Germinal center (tissue), 1 donor: ENCODE measurements around the gene RLN3.
A peak's percentile ranks its signal among the peaks of the same experiment; 100 is the strongest.
"Not testable (repeated sequence)": the region's sequence is repeated elsewhere in the genome, so short reads cannot be mapped to it uniquely, and the experiment has no call there.

Source experiments
- DNase-seq: peaks from one replicate; pipeline ENCODE4 v3.0.0; 2012; ENCODE audit warnings: mixed read lengths, low spot score

RLN3 gene

DNA sequence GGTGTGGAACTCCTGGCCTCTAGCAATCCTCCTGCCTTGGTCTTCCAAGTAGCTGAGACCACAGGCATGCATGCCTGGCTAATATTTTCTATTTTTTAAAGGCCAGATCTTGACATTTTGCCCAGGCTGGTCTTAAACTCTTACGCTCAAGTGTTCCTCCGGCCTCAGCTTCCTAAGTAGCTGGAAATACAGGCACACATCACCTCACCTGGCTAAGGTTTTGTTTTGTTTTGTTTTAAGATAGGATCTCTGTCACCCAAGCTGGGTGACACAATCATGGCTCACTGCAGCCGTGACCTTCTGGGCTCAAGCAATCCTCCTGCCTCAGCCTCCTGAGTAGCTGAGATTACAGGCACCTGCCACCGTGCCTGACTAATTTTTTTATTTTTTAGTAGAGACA lies 5.5 kb upstream of the RLN3 start:
- DNase-seq = no peak

DNA sequence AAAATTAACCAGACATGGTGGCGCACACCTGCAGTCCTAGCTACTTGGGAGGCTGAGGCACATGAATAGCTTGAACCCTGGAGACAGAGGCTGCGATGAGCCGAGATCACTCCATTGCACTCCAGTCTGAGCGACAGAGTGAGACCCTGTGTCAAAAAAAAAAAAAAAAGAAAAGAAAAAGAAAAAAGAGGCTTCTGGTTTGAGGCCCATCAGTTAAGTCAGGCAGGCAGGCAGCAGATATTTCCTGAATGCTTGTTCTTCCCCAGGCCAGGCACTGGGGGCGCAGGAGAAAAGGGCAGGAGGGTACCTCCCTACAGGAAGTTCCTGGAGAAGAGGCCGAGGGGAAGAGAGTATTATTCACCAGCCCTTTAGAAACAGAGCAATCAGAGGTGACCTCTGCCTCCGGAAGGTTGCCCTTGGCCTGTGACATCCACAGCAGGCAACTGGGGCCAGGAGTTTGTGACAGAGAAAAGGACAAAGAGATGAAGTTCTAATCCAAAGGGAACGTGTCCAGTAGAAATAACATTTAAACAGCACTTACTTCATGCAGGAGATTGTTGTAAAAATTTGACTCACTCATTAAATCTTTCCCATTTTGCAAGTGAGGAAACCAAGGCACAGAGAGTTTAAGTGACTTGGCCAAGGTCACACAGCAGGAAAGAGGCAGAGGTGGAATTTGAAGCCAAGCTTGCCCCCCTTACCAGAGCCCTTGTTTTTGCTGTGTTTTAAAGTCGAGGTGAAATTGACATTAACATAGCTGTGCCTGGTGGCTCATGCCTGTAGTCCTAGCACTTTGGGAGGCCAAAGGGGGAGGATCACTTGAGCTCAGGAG lies 4.3 kb upstream of the RLN3 start:
- DNase-seq = no peak

DNA sequence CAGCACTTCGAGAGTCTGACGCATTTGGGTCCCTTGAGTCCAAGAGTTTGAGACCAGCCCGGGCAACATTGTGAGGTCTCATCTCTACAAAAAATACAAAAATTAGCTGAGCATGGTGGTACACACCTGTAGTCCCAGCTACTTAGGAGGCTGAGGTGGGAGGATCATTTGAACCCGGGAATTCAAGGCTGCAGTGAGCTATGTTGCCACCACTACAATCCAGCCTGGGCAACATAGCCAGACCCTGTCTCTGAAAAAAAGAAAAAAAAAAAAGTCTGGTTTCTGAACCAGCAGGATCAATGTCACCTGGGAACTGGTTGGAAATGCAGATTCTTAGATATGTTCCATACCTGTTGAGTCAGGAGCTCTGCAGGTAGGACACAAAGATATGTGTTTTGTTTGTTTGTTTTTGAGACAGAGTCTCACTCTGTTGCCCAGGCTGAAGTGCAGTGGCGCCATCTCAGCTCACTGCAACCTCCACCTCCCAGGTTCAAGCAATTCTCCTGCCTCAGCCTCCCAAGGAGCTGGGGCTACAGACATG lies 1.2 kb upstream of the RLN3 start:
- DNase-seq = not testable (repeated sequence)

DNA sequence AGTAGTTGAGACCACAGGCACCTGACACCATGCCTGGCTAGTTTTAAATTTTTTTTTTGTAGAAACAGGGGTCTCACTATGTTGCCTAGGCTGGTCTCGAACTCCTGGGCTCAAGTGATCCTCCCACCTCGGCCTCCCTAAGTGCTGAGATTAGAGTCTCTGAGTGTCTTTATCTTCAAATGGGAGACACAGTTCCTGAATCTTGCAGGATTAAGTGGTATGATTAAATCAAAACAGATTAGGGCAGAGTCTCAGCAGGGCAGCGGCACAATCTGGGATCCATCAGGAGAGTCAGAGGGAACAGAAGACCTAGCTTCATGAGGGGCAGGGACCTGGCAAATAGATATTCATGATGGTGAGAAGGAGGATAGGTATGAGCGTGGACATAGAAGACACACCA lies 953 bp downstream of the RLN3 start:
- no peak for DNase-seq

DNA sequence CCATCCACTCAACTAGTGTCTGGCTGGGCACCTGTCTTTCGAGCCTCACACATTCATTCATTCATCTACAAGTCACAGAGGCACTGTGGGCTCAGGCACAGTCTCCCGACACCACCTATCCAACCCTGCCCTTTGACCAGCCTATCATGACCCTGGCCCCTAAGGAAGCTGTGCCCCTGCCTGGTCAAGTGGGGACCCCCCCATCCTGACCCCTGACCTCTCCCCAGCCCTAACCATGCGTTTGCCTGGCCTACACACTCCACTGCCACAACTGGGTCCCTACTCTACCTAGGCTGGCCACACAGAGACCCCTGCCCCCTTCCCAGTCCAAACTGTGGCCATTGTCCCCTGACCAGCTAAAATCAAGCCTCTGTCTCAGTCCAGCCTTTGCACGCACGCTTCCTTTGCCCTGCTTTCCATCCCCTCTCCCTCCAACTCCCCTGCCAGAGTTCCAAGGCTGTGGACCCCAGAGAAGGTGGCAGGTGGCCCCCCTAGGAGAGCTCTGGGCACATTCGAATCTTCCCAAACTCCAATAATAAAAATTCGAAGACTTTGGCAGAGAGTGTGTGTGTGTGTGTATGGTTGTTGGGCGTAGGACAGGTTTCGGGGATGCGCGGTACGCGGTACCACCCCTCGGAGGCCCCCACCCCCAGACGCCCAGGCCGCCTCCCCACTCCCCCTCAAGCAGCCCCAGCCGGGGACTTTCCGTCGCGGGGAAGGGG lies 3.2 kb downstream of the RLN3 start:
- DNase-seq = no peak

DNA sequence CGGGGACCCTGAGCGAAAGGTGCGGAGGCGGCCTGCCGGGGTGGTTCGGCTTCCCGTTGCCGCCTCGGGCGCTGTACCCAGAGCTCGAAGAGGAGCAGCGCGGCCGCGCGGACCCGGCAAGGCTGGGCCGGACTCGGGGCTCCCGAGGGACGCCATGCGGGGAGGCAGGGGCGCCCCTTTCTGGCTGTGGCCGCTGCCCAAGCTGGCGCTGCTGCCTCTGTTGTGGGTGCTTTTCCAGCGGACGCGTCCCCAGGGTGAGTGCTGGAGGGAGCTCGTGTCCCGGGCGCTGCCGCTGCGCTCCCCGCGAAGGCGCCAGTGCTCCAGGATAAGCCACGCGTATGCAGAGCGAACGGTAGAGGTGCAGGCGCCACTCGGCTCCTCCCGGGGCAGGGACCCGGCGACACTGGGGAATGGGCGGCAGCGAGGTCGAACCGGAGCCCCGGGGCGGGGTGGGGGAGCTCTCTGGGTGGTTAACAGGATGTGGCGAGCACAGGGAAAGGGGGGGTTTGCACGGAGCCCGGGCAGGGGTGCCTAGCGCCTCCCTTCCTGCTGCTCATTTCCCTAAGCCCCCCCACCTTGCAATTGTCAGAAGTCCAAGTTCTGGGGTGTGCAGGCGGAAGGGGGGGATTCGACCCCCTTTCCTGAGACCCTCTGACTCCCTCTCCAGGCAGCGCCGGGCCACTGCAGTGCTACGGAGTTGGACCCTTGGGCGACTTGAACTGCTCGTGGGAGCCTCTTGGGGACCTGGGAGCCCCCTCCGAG lies 4.0 kb downstream of the RLN3 start, which contains the start of gene IL27RA:
Gene IL27RA (plus strand): TSS at position 44 of the 762 bp plus-strand sequence. CDS start 111 bp downstream, at position 155.
- peak; percentile 60 for DNase-seq

DNA sequence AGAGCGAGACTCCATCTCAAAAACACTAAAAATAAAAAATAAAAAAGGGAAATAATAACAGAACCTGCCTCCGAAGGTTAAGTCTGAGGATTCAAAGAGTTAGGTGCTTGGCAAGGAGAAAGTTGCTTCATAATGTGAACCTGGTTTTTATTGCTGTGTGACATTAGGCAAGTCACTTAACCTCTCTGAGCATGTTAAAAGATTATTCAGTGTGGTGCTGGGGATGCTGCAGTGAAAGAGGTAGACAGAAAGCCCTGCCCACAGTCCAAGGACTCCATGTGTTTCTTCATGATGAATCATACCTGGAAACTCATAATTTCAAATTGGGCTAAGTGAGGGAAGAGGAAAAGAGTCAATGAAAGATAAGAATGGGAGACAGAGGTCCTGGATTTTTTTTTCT lies 6.0 kb downstream of the RLN3 start:
- DNase-seq = no peak

DNA sequence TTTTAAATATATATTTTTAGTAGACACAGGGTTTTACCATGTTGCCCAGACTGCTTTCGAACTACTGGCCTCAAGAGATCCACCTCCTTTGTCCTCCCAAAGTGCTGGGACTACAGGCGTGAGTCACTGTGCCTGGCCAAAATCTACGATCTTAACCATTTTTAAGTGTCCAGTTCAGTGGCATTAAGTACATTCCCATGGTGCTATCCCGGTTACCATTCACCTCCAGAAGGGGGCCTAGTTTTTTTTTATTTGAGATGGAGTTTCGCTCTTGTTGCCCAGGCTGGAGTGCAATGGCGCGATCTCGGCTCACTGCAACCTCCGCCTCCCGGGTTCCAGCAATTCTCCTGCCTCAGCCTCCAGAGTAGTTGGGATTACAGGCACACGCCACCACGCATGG lies 7.2 kb downstream of the RLN3 start:
- not testable (repeated sequence) for DNase-seq

DNA sequence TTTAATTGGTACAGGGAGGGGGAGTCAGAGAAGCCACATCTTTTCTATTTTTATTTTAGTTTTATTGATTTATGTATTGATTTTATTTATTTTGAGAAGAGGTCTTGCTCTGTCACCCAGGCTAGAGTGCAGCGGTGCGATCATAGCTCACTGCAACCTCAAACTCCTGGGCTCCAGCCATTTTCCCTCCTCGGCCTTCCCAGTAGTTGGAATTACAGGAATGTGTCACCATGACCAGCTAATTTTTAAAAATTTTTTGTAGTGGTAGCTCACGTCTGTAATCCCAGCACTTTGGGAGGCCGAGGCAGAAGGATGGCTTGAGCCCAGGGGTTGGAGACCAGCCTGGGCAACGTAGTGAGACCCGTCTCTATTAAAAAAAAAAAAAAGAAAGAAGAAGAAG lies 7.8 kb downstream of the RLN3 start:
- DNase-seq = no peak

DNA sequence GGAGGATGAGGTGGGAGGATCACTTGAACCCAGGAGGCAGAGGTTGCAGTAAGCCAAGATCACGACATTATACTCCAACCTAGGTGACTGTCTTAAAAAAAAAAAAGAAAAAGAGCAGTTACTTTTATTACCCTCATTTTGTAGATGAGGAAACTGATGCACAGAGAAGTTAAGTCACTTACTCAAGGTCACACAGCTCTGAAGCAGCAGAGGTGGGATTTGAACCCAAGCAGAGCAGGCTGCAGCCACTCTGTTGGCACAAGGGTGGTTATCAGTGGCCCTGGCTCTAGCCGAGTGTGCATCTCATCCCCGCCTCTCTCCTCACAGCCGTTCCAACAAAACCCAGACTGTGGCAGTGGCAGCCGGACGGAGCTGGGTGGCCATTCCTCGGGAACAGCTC lies 11.2 kb downstream of the RLN3 start:
- DNase-seq = no peak

DNA sequence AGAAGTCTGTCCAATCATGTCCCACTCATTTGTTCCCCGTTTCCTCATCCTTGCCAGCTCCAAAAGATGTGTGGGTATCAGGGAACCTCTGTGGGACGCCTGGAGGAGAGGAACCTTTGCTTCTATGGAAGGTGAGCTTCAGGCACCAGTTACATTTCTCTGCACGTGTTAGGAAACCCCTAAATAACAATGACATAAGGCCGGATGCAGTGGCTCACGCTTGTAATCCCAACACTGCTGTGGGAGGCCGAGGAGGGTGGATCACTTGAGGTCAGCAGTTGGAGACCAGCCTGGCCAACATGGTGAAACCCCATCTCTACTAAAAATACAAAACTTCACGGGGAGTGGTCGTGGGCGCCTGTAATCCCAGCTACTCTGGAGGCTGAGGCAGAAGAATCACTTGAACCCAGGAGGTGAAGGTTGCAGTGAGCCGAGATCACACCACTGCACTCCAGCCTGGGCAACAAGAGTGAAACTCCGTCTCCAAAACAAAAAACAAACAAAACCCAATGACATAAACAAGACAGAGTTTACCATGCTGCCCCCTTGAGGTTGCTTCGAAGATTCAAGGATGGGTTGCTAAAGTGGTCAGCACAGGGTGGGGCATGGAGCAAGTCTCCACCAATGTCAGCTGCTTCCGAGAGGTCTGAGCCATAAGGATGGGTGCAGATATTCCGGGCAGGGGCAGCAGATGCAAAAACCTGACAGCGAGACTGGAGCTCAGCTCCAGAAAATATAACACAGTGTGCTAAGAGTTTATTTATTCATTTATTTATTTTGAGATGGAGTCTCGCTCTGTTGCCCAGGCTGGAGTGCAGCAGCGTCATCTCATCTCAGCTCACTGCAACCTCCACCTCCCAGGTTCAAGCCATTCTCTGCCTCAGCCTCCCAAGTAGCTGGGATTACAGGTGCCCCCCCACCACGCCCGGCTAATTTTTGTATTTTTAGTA lies 15.0 kb downstream of the RLN3 start:
- peak; percentile 57 for DNase-seq

DNA sequence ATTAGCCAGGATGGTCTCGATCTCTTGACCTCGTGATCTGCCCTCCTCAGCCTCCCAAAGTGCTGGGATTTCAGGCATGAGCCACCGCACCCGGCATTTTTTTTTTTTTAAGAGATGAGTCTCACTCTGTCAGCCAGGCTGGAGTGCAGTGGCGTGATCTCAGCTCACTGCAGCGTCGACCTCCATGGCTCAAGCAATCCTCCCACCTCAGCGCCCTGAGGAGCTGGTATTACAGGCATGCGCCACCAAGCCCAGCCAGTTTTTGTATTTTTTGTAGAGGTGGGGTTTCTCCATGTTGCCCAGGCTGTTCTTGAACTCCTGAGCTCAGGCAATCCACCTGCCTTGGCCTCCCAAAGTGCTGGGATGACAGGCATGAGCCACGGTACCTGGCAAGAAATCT lies 19.9 kb downstream of the RLN3 start:
- not testable (repeated sequence) for DNase-seq

DNA sequence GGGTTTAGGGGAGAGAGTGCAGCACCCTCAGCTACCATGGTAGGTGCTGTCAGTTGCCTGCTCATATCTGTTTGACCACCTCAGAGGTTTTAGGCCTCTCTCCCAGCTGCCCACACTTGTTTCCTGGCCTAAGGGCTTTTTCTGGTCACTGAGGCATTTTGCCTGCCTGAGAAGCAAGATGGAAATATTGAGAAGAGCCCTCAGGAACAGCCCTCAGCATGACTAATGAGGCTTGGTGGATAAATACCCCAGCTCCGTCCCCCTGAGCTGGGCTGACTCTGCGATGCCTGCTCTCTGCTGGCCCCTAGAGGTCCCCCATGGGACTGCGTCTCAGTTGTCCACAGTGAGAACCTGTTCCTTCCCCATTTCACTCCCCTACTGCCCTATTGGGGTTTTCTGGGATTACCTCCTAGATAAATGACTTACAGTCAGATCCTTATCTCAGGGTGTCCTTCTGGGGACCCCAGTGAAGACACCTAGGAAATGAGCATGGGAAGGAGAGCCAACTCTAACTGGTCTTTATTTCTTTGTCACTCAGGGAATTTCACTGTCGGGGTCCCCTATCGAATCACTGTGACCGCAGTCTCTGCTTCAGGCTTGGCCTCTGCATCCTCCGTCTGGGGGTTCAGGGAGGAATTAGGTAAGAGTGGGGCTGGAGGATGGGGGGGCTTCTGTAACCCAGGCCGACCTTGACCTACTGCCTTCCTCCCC lies 20.6 kb downstream of the RLN3 start:
- DNase-seq = peak; percentile 79

DNA sequence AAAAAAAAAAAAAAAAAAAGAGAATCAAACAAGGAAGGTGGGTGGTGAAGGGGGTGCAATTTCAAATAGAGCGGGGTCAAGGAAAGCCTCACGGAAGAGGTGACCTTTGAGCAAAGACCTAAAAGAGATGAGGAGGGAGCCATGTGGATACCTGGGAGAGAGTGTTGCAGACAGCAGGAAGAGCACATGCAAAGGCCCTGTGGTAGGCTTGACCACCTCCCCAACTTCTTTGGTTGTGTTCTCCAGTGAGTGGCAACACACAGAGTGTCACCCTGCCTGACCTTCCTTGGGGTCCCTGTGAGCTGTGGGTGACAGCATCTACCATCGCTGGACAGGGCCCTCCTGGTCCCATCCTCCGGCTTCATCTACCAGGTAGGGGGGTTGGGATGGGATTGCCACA lies 22.6 kb downstream of the RLN3 start:
- no peak for DNase-seq

DNA sequence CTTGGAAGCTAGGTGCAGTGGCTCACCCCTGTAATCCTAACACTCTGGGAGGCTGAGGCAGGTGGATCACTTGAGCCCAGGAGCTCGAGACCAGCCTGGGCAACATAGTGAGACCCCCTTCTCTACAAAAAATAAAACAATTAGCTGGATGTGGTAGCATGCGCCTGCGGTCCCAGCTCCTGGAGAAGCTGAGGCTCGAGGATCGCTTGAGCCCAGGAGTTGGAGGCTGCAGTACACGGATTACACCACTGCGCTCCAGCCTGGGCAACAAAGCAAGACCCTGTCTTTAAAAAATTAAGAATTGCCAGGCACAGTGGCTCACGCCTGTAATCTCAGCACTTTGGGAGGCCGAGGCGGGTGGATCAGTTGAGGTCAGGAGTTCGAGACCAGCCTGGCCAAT lies 23.0 kb downstream of the RLN3 start:
- DNase-seq = not testable (repeated sequence)

DNA sequence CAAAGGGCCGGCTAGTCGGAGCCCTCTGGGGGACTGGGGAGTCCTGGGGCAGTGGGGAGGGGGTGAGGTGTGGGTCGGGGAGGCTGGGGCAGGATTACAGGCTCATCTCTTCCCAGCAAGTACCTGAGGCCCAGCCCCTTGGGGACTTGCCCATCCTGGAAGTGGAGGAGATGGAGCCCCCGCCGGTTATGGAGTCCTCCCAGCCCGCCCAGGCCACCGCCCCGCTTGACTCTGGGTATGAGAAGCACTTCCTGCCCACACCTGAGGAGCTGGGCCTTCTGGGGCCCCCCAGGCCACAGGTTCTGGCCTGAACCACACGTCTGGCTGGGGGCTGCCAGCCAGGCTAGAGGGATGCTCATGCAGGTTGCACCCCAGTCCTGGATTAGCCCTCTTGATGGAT lies 24.0 kb downstream of the RLN3 start:
- no peak for DNase-seq

DNA sequence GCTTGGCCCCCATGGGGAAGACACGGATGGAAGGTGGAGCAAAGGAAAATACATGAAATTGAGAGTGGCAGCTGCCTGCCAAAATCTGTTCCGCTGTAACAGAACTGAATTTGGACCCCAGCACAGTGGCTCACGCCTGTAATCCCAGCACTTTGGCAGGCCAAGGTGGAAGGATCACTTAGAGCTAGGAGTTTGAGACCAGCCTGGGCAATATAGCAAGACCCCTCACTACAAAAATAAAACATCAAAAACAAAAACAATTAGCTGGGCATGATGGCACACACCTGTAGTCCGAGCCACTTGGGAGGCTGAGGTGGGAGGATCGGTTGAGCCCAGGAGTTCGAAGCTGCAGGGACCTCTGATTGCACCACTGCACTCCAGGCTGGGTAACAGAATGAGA lies 24.5 kb downstream of the RLN3 start:
- DNase-seq = no peak

DNA sequence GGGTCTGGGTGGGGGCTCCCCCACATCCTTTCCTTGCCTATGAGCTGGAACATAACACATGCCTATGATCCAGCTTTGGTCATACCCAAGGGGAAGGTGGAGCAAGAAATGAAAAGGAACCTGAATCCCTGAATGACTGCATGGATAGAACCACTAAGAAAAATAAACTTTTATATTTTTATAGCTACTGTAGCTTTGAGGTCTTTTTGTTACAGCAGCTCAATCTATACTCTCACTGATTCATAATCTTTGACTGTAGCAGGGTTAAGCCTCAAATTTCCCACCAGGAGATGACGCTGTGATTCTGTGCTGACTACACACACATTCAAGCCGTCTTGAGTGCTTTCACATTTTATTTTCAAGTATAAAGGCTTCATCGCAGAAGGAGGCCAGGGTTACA lies 25.1 kb downstream of the RLN3 start:
- DNase-seq = no peak

DNA sequence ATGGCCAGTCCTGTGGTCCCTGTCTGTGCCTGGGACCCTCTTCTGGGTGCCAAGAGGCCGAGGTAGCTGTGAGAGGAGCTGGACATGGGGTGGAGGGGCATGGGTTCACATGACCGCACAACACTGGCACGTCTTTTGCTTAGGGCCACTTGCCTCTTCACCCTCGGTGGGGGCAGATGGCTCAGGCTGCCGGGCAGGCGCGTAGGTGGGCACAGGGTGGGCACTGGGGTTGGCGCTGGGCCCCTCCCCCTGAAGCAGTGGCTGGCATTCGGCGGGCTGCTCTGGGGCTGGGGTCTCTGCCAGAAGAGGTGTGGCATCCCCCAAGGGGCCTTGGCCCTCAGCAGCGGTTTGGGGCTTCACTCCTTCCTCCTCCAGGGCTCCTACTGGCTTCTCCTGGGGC lies 25.6 kb downstream of the RLN3 start:
- no peak for DNase-seq

DNA sequence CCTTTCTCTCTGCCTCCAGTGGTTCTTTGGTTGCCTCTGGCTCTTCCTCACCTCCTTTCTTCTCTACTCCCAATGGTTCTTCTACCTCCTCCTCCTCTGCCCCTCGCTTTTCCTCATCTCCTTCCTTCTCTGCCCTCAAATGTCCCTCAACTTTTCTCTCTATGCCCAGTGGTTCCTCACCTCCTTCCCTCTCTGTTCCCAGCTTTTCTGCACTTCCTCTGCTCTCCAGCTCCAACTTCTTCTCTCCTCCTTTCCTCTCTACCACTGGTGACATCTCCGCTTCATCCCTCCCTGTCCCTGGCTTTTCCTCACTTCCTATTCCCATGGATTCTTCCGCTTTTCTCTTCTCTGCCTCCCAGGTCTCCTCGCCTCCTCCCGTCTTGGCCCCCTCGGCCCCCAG lies 26.2 kb downstream of the RLN3 start:
- no peak for DNase-seq

DNA sequence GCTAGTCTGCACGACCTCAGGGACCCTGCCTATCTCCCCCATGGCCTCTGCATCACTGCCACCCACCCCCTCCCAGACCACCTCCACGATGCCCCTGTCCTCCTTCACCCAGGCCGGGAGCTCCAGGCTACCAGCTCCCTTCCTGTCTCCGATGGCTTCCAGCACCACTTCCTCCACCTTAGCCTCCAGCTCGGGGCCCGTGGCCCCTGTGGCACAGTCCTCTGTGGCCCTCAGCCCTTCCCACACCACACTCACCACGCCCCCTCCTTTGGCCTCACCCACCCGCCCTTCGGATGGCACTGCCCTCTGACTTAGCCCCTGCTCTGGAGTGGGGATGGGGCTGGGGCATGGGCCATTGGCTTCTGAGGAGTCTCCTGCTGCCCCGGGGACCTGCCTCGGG lies 26.8 kb downstream of the RLN3 start:
- DNase-seq = no peak
